Stimulated activated CD4-positive, alpha-beta T cell treated with anti-CD3 and anti-CD28 coated beads, Interleukin-15, amount 100 ng/mL, for 1 hour (primary cell): Measurements from ENCODE around the gene MOSMO.
"Not testable (repeated sequence)": the region's sequence is repeated elsewhere in the genome, so short reads cannot be mapped to it uniquely, and the experiment has no call there.

Experiments
- DNase-seq, 2 donors: peaks; one replicate each; pipeline ENCODE4 v3.0.0-alpha.2; 2020; ENCODE audit warnings: low read depth in 1 of 2, low spot score in 1 of 2

The MOSMO gene

DNA sequence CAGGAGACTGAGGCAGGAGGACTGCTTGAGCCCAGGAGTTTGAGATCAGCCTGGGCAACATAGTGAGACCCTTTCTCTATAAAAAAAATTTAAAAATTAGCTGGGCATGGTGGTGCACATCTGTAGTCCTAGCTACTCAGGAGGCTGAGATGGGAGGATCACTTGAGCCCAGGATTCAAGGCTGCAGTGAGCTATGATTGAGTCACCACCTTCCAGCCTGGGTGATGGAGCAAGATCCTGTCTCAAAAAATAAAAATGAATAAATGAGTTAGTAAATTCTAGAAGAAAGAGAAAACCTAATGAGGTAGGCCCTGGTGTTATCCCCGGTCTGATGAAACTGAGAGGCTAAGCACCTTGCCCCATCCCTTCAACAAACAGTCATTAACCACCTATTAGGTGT is 5.9 kb upstream of the MOSMO start:
- DNase-seq: not testable (repeated sequence)

DNA sequence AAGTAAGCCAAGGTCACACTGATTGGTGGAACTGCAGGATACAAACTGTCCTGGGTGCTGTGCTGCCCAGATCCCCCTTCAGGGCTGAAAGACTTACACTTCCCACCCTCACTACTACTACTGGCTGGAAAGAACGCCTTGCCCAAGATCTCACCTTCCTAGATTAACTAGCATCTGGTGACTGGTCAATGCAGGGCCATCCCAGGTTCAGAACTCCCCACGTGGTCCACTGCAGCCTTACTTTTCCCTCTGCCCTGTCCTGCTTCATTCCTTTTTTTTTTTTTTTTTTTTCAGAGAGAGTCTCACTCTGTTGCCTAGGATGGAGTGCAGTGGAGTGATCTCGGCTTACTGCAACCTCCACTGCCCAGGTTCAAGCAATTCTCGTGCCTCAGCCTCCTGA is 4.7 kb upstream of the MOSMO start:
- no peak for DNase-seq

DNA sequence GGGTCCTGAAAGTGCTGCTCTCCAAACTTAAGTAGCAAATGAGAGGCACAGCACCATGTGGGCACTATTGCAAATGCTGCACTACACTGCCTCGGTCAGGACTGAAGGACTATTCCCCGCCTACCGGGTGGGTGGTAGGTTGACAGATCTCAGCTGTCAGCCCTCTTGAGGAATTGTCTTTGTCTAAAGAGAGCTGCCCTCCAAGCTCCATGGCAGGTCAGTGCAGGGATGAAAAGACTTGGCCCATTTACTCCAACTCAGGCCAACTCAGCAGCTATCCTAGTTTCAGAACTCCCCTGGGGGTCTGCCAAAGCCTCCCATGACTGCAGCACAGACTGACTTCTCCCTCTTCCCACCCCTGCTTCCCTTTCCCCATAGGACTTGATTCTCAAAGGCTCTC is 3.6 kb upstream of the MOSMO start:
- DNase-seq: no peak

- no peak for DNase-seq
These were observed 2.2 kb upstream of the MOSMO start for GRCh38 chr16:22005746-22006145.

- DNase-seq: no peak
These were observed 1.3 kb upstream of the MOSMO start for GRCh38 chr16:22006636-22007035.

GRCh38 chr16:22007159-22007508 is 777 bp upstream of the MOSMO start:
- DNase-seq: no peak

DNA sequence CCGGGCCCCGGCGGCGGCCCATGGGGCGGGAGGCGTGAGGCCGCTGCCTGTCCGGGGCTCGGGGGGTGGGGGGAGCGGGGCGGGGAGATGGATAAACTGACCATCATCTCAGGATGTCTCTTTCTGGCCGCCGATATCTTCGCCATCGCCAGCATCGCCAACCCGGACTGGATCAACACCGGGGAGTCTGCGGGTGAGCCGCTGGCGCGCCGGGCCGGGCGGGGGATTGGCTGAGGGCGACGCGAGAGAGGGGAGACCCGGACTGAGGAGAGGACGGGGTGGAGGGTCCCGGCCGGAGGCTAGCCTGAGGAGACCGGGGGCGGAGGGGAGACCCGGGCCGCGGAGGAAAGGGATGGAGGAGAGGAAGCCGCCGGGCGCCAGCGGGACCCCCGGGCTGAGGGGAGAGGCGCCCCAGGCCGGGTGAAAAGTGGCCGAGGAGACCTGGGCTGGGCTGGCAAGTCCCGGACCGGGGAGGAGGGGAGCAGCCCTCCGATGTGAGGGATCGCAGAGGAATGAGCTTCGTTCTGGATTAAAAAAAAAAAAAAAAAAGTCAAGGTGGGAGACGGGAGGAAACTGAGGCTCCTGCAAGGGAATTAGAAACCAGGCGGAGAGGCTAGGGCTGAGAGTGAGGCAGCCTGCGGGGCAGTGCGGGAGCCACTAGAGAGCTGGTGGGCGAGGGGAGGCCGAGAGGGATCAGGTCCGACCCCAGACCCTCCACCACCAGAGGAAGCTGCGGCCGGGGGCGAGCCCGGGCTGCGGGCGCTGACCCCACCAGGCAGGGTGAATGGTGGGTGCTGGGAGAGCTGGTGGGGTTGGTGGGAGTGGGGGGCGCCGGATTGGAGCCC is 526 bp downstream of the MOSMO start:
- no peak for DNase-seq

DNA sequence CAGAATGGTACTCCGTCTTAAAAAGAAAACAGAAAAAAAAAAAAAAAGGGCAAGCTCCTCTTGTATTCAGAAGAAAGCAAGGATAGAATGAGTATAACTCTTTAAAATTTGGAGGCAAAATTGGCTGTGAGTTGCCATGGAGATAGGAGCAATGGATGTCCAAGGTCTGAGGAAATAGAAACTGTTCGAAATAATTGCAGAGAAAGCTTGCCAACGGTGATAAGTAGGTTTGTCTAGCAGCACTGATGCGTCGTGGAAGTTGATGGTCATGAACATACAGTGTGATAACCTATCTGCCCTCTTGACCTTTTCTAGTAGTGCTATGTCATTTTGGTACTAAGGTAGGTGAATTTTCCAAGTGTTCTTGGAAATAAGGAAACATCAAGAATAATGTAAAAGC is 3.0 kb downstream of the MOSMO start:
- no peak for DNase-seq

DNA sequence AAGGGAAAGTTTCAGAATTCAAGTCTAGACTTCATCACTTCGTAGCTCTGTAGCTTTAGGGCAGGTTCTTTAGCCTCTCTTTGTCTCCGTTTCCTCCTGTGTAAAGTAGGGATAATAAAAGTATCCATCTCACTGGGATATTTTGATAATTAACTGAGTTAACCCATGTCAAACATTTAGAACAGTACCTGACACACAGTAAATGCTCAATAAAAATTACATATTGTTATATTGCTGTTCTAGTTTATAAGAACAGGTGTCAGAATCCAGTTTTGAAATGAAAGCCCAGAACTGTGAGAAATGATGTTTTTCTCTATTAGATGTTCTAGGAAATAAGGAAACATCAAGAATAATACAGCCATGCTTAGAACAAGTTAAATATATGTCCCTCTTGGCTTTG is 4.3 kb downstream of the MOSMO start:
- no peak for DNase-seq

DNA sequence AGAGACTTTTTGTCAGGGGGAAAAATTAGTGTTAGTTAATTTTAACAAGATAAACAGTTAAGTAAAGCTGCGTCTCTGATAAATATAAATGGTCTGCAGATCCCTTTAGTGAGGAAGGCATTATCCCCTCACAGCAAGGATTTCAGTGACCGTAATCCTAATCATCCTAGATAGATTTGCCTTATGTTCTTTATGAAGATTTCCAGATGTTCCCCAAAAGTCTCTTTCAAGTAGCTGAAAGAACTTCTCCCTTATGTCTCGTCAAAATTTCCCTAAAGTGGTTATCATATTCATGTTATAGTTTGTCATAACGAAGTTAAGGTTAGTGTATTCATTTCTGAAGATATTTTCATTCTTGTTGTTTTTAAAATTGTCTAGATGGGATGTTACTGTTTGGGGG is 5.6 kb downstream of the MOSMO start:
- no peak for DNase-seq

GRCh38 chr16:22014271-22014873 is 6.5 kb downstream of the MOSMO start:
- no peak for DNase-seq

GRCh38 chr16:22016927-22017326 is 9.0 kb downstream of the MOSMO start:
- no peak for DNase-seq

- no peak for DNase-seq
These were observed 10.6 kb downstream of the MOSMO start for GRCh38 chr16:22018559-22018958.

DNA sequence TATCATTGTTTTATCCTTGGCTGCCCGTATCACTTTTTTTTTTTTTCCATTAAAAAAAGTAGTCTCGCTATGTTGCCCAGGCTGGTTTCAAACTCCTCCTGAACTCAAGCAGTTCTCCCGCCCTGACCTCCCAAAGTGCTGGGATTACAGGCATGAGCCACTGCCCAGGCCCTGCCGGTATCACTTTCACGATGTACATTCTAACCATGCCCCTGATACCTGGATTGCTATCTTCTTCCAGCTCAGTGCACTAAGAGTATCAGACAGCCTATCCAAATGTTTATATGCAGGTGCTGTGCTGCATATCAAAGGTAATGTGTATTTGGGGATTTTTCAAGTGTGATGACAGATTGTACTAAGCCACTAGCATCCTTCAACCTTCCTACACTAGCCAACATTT is 14.2 kb downstream of the MOSMO start:
- no peak for DNase-seq

- no peak for DNase-seq
These were observed 15.6 kb downstream of the MOSMO start for GRCh38 chr16:22023505-22023904.

DNA sequence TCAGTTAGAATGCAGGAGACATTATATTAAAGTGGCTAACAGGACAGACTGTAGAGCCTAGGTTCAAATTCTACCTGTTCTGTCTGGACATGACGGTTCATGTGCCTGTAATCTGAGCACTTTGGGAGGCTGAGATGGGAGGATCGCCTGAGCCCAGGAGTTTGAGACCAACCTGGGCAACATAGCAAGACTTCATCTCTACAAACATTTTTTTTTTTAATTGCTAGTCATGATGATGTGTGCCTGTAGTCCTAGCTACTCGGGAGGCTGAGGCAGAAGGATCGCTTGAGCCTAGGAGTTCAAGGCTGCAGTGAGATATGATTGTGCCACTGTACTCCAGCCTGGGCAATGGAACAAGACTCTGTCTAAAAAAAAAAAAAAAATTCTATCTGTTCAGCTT is 16.9 kb downstream of the MOSMO start:
- not testable (repeated sequence) for DNase-seq

DNA sequence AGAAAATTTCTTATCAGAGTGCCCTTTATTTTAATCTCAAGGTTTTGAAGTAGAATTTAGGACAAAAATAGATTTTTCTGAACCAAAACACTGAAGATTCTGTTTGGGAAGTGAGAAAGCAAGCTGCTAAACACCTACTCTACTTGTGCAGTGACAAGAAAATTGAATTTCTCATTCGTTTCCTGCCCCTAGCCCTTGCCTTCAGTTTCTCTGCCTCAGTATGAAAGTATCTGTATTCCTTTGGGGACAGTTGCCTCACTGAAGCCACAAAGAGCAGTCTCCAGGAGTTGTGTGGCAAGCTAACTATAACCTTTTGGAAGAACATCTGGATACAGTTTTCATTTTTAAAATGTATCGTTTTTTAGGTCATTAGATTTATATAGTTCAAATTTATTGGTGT is 19.7 kb downstream of the MOSMO start:
- no peak for DNase-seq

DNA sequence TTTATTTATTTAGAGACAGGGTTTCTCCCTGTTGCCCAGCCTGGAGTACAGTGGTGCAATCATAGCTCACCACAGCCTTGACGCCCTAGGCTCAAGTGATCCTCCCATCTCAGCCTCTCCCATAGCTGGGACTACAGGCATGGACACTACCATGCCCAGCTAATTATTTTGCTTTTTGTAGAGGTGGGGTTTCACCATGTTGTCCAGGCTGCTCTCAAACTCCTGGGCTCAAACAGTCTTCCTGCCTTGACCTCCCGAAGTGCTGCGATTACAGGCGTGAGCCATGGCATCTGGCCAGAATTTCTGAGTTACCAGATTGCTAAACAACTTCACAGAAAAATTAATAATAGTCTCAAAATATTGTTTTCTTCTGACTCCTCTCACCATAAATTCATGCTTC is 21.7 kb downstream of the MOSMO start:
- DNase-seq: no peak

GRCh38 chr16:22030087-22030812 is 22.3 kb downstream of the MOSMO start:
- no peak for DNase-seq

GRCh38 chr16:22031483-22032083 is 23.7 kb downstream of the MOSMO start:
- DNase-seq: no peak

- no peak for DNase-seq
These were observed 26.6 kb downstream of the MOSMO start for GRCh38 chr16:22034503-22034902.

DNA sequence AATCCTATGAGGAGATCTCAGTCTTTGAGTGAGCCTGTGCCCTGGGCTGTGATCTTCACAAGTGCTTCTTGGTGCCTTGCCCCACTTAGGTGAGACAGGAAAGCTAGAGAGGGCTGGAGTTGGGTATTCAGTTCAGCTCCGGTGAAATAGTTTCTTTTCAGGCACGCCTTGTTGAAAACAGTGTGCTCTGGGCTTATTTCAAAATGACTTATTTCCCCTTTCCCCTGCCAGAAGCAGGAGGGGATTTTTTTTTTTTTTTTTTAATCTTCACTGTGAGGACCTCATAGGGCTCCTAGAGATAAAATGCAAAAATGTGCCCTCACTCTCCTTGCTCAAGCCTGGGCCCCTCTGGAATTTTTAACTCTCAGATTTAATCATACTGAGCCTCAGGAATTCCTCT is 27.2 kb downstream of the MOSMO start:
- DNase-seq: no peak
